IPS-18a (cell line): Measurements from ENCODE around the gene PTPRE.

Experiments
- H3K27ac ChIP-seq: one replicate; pipeline ENCODE4 v1.5.1; 2013; ENCODE audit warnings: low read length
- H3K27me3 ChIP-seq: one replicate; pipeline ENCODE4 v1.6.1; 2013; ENCODE audit warnings: mild to moderate bottlenecking, low read length; ENCODE audit not compliant: control insufficient read depth, insufficient read depth
- H3K36me3 ChIP-seq: one replicate; pipeline ENCODE4 v1.6.1; 2013; ENCODE audit warnings: low read depth, low read length; ENCODE audit not compliant: control insufficient read depth
- H3K4me1 ChIP-seq: one replicate; pipeline ENCODE4 v1.6.1; 2013; ENCODE audit warnings: low read depth, low read length; ENCODE audit not compliant: control insufficient read depth
- H3K4me3 ChIP-seq: one replicate; pipeline ENCODE4 v1.5.1; 2013; ENCODE audit warnings: low read length
- H3K9ac ChIP-seq: one replicate; pipeline ENCODE4 v1.6.1; 2013; ENCODE audit warnings: mild to moderate bottlenecking, low read length, moderate library complexity
- H3K9me3 ChIP-seq: one replicate; pipeline ENCODE4 v1.6.1; 2013; ENCODE audit warnings: low read depth, low read length; ENCODE audit not compliant: control insufficient read depth

Gene PTPRE

GRCh38 chr10:127951861-127952574 is 45.1 kb downstream of the PTPRE start:
- Histone ChIP-seq H3K4me1 (no peaks in the 10 kb centered on the region), H3K27ac (no peak overlapping the region), H3K4me3 (no peak overlapping the region), H3K36me3 (no peaks in the 10 kb centered on the region), H3K9me3 (no peaks in the 10 kb centered on the region), H3K9ac (no peak overlapping the region), H3K27me3 (no peaks in the 10 kb centered on the region)

GRCh38 chr10:127952575-127952869 is 45.6 kb downstream of the PTPRE start:
- Histone ChIP-seq H3K27me3 (no peaks in the 10 kb centered on the region), H3K9ac (no peak overlapping the region), H3K27ac (no peak overlapping the region), H3K36me3 (no peaks in the 10 kb centered on the region), H3K4me1 (no peaks in the 10 kb centered on the region), H3K9me3 (no peaks in the 10 kb centered on the region), H3K4me3 (no peak overlapping the region)

GRCh38 chr10:127952918-127953317 is 46.0 kb downstream of the PTPRE start:
- Histone ChIP-seq H3K4me1 (no peaks in the 10 kb centered on the region), H3K9ac (no peak overlapping the region), H3K36me3 (no peaks in the 10 kb centered on the region), H3K27ac (no peak overlapping the region), H3K27me3 (no peaks in the 10 kb centered on the region), H3K4me3 (no peak overlapping the region), H3K9me3 (no peaks in the 10 kb centered on the region)

- no peak overlapping the region for H3K4me3 ChIP-seq
- H3K27ac ChIP-seq = no peak overlapping the region
- H3K36me3 ChIP-seq = no peaks in the 10 kb centered on the region
- H3K9me3 ChIP-seq = no peaks in the 10 kb centered on the region
- no peak overlapping the region for H3K9ac ChIP-seq
- no peaks in the 10 kb centered on the region for H3K27me3 ChIP-seq
- H3K4me1 ChIP-seq = no peaks in the 10 kb centered on the region
These were observed 47.0 kb downstream of the PTPRE start for GRCh38 chr10:127953876-127954275.

- Histone ChIP-seq H3K9me3 (no peaks in the 10 kb centered on the region), H3K36me3 (no peaks in the 10 kb centered on the region), H3K9ac (no peak overlapping the region)
These were observed 52.5 kb downstream of the PTPRE start for GRCh38 chr10:127959428-127959827.

GRCh38 chr10:127961071-127961470 is 54.2 kb downstream of the PTPRE start:
- no peaks in the 10 kb centered on the region for H3K27me3 ChIP-seq
- peaks cover 2% of the 10 kb centered on the region for H3K4me1 ChIP-seq
- no peak overlapping the region for H3K27ac ChIP-seq
- H3K9ac ChIP-seq = no peak overlapping the region
- H3K4me3 ChIP-seq = no peak overlapping the region
- H3K9me3 ChIP-seq = no peaks in the 10 kb centered on the region
- H3K36me3 ChIP-seq = no peaks in the 10 kb centered on the region

More at GRCh38 chr10:127959428-127959827, 52.5 kb downstream of the PTPRE start:
- H3K27ac ChIP-seq = no peak overlapping the region
- H3K4me1 ChIP-seq = no peaks in the 10 kb centered on the region
- H3K4me3 ChIP-seq = no peak overlapping the region
- no peaks in the 10 kb centered on the region for H3K27me3 ChIP-seq

- Histone ChIP-seq H3K4me1 (peaks cover 2% of the 10 kb centered on the region), H3K9me3 (no peaks in the 10 kb centered on the region), H3K27me3 (no peaks in the 10 kb centered on the region), H3K9ac (no peak overlapping the region), H3K36me3 (no peaks in the 10 kb centered on the region), H3K27ac (no peak overlapping the region), H3K4me3 (no peak overlapping the region)
These were observed 55.3 kb downstream of the PTPRE start for GRCh38 chr10:127962205-127962604.

- Histone ChIP-seq H3K9me3 (no peaks in the 10 kb centered on the region), H3K27me3 (no peaks in the 10 kb centered on the region), H3K36me3 (no peaks in the 10 kb centered on the region), H3K27ac (no peak overlapping the region), H3K9ac (no peak overlapping the region), H3K4me3 (no peak overlapping the region), H3K4me1 (peaks cover 9% of the 10 kb centered on the region)
These were observed 56.2 kb downstream of the PTPRE start for GRCh38 chr10:127963136-127963535.

GRCh38 chr10:127964621-127965020 is 57.7 kb downstream of the PTPRE start:
- no peaks in the 10 kb centered on the region for H3K27me3 ChIP-seq
- H3K9me3 ChIP-seq = no peaks in the 10 kb centered on the region
- H3K4me3 ChIP-seq = no peak overlapping the region
- no peak overlapping the region for H3K9ac ChIP-seq
- H3K4me1 ChIP-seq = peaks cover 16% of the 10 kb centered on the region
- H3K27ac ChIP-seq = no peak overlapping the region
- H3K36me3 ChIP-seq = no peaks in the 10 kb centered on the region

- H3K9me3 ChIP-seq = no peaks in the 10 kb centered on the region
- no peaks in the 10 kb centered on the region for H3K27me3 ChIP-seq
- H3K4me3 ChIP-seq = no peak overlapping the region
- no peak overlapping the region for H3K27ac ChIP-seq
- peaks cover 16% of the 10 kb centered on the region for H3K4me1 ChIP-seq
- no peaks in the 10 kb centered on the region for H3K36me3 ChIP-seq
- no peak overlapping the region for H3K9ac ChIP-seq
These were observed 60.0 kb downstream of the PTPRE start for GRCh38 chr10:127966875-127967274.

- no peak overlapping the region for H3K4me3 ChIP-seq
- no peaks in the 10 kb centered on the region for H3K36me3 ChIP-seq
- H3K27ac ChIP-seq = no peak overlapping the region
- H3K4me1 ChIP-seq = peaks cover 16% of the 10 kb centered on the region
- H3K9me3 ChIP-seq = no peaks in the 10 kb centered on the region
- H3K27me3 ChIP-seq = no peaks in the 10 kb centered on the region
- no peak overlapping the region for H3K9ac ChIP-seq
These were observed 61.1 kb downstream of the PTPRE start for GRCh38 chr10:127968027-127968441.

GRCh38 chr10:127968659-127969058 is 61.8 kb downstream of the PTPRE start:
- H3K4me3 ChIP-seq = no peak overlapping the region
- H3K9me3 ChIP-seq = no peaks in the 10 kb centered on the region
- no peaks in the 10 kb centered on the region for H3K36me3 ChIP-seq
- no peak overlapping the region for H3K27ac ChIP-seq
- H3K4me1 ChIP-seq = peaks cover 16% of the 10 kb centered on the region
- H3K27me3 ChIP-seq = no peaks in the 10 kb centered on the region
- no peak overlapping the region for H3K9ac ChIP-seq
